GM19468 (cell line): ENCODE results near the gene TES.

Experiments
- ATAC-seq: cut with Tn5 transposase; IDR thresholded peaks from one replicate; pipeline ENCODE4 v1.9.1; 2021; ENCODE audit warnings: mild to moderate bottlenecking, moderate library complexity, moderate number of reproducible peaks; ENCODE audit not compliant: unreplicated experiment; ENCODE audit errors: extremely low read depth

Gene TES

DNA sequence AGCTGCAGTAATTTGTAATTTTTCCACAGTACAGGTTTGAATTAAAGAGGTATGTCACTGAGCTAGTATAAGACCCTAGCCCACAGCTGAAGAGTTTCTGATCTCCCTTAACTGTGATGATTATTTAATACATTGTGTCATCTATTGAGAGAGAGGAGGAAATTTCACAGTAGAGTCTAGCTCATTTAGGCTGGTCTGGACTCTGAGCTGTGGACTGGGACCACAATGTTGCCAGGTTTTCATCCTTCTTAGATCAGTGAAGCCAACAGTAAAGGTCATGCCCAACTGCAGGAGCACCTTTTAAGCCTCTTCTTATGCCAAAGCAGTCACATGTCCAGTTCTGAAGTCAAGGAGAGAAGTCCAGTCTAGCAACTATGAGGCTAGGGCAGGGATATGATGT is 8.9 kb downstream of the TES start:
- no peak for ATAC-seq

GRCh38 chr7:116219834-116220233 is 9.5 kb downstream of the TES start:
- no peak for ATAC-seq

GRCh38 chr7:116222501-116222900 is 12.2 kb downstream of the TES start:
- ATAC-seq = no peak

GRCh38 chr7:116223588-116223987 is 13.2 kb downstream of the TES start:
- ATAC-seq = no peak

DNA sequence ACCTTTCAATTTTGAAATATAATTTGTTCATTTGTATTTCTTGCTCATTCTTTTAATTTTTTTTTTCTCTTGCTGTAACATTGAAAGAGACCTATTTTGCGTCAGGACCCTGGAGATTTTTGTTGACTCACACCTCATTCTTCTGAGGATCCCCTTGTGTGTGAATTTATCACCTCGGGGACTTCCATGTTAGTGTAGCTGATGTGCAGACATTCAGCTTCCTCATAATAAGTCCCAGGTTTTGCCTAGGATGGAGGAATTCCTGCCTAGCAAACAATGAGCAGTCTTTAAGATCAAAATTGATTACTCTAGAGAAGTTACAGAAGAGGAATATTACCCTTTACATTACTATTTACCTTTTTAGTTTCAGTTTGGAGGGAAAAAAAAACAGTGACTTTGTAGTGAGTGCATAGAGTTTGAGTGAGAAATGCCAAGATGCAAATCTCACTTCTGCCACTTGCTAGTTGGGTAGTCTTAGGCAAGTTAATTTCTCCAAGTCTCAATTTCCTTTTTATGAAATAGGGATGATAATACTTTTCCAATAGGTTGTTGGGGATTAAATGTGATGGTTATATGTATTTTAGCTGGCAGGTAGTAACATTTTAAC is 14.3 kb downstream of the TES start:
- ATAC-seq = peak; percentile 21

DNA sequence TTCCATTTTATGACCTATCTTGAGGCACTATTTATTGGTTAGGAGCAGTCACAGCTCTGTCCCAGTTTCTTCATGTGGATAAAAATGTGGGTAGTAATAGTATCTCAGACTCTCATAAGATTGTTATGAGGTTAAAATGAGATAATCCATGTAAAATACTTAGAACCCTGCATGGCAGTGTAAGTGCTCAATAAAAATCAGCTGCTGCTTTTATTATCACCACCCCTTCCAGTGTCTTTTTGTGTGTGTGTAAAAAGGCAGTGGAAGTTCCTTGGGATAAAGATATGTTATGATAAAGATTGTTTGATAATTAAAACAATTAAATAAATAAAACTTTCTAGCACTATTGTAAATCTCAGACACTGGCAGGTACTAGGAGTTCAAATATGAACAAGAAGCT is 15.5 kb downstream of the TES start:
- no peak for ATAC-seq

DNA sequence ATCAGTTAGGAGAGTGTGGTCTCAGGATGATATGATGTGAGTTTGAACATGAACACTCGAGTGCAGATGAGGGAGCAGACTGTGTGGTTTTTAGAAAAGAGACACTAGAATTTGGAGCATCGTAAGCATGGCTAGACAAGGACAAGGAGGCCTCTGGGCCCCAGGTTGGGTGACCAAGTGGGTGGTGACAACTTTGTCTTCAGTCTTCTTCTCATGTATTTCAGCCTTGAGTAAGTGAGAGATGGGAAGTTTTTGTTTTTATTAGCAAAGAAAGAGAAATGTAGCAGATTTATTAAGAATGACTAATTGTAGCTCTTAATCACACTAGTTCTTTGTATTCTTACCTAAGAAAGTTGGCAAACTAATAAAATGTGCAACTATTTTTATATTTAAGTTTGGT is 16.3 kb downstream of the TES start:
- ATAC-seq = no peak

DNA sequence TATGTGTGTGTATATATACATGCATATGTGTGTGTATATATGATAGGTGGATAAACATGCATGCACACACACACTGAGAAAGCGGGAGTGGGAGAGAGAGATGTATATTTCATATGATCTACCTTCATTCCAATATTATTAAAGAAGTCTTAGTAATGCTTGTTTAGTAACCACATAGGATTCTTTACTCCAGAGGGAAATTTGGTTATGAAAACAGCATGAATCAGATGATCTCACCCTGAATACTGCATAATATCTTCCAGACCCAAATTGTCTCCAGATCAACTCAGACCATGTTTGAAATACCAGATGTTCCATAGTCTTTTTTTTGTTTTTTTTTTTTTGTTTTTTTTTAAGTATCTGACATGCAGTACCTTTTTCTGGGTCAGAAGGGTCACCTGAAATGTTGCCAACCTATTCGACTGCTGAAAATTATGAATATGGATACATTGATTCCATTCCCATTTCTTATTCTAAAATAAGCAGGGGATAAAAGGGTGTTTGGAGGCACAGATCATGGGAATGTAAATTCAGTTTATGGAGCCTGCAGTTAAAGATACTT is 17.4 kb downstream of the TES start:
- no peak for ATAC-seq

- no peak for ATAC-seq
These were observed 17.9 kb downstream of the TES start for GRCh38 chr7:116228241-116228640.

- peak; percentile 27 for ATAC-seq
These were observed 19.0 kb downstream of the TES start for GRCh38 chr7:116229366-116229765.

DNA sequence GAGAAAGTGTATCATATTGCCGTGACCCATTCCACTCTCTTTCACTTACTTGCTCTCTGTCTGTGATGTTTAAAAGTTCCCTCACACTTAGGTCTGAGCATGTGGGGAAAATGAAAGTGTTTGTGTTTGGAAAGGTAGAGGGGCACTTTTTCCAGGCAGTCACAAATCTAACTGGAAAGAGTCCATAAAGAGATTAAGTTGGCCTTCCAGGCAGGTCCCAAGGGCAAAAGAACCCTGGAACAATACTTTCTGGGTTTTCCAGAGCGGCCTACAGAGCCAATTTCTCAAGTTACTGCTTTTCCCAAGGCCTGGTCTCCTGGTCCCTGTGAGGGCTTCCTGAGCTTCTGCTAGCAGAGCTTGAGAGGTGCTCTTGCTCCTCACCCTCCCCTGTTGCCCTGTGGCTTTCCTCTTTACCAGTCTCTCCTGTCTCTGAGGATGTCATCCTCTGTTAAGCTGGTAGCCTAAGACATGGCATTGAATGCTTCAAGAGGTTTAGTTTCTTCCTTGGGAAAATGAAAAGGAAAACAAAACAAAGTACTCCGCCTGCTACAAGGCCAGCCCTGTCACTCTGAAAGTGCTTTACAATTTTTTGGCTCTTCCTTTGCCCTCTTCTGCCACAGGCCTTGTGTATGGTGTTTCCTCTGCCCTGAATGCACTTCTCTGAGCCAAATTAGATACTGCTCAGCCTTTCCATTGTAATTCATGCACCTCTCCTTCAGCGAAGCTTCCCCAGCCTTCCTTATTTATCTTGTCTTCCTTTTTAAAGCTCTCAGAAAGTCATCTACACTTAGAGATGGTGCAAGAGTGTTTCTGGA is 20.1 kb downstream of the TES start:
- no peak for ATAC-seq

DNA sequence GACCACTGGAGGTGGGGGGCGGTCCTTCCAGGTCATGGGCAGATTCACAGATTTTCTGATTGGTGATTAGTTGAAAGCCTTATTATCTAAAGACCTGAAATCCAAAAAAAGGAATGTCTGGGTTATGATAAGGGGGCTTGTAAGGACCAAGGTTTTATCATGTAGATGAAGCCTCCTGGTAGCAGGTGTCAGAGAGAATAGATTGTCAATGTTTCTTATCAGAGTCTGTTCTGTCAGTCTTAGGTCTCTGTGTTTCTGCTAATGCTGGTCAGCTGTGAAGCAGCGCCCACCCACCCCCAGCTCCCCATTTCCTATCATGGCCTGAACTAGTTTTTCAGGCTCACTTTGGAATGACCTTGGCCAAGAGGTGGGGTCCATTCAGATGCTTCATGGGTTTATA is 21.2 kb downstream of the TES start:
- no peak for ATAC-seq

DNA sequence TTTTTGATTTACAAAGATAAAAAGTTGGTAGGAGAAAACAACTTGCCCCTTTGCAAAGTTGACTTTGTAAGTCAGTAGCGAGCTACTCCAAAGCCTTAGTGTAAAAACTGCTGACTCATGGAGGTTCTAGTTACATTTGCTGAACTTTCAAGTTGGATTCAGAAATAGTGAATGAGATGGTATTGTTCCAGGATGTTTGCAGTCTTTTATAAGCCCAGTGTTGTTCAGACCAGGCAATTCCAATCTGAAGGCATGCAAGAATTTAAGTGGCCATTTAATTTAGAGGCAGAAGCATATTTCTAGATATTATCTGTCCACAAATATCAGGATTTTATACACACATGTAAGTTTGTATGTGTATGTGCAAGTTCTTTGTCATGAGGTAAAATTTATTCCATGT is 21.6 kb downstream of the TES start:
- no peak for ATAC-seq

DNA sequence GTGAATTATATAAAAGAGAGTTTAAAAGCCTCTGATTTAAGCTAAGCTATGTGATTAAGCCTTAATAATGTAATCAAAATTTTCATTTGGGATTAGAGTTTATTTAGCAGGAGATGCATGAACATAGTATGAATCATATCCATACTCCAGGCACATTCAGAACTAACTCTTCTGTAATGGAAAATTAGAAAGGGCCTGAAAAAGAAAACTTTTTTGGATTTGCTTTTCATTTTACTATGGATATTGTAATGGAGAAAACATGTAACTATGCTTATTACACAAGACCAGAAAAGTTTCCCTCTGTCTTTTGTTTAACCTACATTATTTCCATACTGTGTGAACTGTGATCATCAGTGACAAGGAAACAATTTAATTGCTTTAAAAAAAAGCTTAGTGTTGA is 22.0 kb downstream of the TES start:
- no peak for ATAC-seq

- no peak for ATAC-seq
These were observed 22.6 kb downstream of the TES start for GRCh38 chr7:116232920-116233319.

DNA sequence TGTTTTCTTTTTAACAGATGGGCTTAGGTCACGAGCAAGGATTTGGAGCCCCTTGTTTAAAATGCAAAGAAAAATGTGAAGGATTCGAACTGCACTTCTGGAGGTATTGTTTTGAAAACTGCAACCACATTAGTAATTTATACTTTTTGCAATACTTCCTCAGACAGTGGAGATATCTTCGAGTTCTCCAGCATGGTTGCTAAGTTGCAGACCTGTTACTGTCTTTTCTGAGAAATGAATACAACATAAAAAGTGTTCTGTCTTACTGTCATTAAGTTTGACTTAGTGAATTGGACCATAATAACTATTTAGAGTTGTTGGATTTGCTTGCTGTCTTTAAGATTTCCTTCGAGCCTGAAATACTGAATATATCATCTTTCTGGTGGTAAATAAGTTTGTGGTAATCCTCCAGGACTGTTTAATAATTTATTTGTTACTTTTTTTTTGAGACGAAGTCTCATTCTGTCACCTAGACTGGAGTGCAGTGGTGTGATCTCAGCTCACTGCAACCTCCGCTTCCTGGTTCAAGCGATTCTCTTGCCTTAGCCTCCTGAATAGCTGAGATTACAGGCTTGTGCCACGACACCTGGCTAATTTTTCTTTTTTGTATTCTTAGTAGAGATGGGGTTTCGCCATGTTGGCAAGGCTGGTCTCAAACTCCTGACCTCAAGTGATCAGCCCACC is 24.3 kb downstream of the TES start:
- ATAC-seq = no peak

DNA sequence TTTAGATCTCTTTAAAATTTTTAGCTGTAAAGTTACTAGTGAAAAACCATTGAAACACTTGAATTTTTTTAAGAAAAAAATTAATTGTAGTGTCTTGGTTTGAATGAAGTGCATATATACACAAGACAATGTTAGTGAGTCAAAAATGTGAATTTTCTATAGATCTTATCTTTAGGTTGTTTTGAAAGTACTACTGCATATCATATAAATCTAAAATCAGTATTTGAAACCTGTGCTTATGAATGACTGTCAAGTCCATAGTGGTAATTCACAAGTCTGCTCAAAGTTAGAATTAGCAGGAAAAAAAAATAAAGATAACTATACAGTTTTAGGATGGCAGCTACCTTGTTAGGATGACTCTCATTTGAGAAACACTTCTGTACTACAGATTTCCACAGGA is 25.0 kb downstream of the TES start:
- no peak for ATAC-seq

DNA sequence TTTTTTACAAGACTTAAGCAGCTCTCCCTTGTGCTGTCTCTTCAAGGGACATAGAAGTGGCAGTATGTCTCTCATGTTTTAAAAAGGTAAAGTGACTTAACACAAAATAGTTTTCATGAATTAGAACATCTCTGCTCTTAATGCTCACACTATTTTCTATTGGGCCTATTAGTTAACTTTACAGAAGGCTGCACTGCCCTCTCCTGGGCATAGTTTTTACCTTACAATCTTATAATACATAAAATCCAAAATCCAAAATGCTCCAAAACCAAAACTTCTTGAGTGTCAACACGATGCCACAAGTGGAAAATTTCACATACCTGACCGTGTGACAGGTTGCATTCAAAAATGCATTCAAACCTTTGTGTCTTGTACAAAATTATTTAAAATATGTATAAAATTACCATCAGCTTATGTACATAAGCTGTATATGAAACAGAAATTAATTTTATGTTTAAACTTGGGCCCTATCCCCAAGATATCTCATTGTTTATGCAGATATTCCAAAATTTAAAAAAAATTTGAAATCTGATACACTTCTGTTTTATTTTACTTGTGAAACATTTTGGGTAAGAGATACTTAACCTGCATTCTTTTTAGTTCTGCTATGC is 25.8 kb downstream of the TES start:
- no peak for ATAC-seq

DNA sequence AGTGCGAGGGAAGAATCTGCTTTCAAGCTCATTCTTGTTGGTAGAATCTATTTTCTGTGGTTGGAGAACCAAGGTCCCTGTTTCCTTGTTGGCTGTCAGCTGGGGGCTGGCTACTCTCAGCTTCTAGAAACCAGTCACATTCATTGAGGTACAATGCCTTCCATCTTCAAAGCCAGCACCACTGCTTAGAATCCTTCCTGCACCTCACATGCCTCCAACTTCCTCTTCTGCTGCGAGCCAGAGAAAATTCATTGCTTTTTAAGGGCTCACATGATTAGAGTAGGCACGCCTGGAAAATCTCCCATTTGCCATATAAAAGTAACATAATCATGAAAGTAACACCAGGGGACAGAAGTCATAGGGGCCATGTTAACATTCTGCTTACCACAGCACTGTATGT is 28.7 kb downstream of the TES start:
- ATAC-seq = no peak

DNA sequence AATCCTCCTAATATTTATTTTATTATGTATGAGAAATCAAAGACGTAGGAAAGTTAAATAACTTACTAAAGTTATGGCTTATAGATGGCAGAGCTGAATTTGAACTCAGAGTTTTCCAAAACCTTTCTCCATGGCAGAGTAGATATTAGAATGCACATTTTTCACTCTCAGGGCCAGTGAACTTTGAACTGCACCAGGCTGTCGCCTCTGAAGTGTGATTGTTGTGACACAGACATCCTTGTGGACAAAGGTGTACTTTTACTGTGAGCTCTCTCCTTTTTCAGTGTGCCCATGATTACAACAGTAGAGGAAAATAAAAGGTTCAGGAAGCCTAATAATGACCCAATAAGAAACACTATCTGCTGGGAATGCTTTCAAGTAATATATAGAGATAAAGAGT is 29.1 kb downstream of the TES start:
- no peak for ATAC-seq
